Right cardiac atrium (tissue), 5 donors: ENCODE measurements around the gene EMD. TPM values are rescaled to one million over a fixed set of nuclear protein-coding genes. Genes with fewer than 3 reads are reported as not detected.

Source experiments
- ATAC-seq, 2 donors: fragments of 200-7000 bp; cut with Tn5 transposase; one replicate each; pipeline versions ENCODE4 v1.8.0 to v1.9.1; 2020; ENCODE audit warnings: moderate library complexity in 2 of 2, mild to moderate bottlenecking in 1 of 2
- DNase-seq, 3 donors: peaks; one replicate each; pipeline ENCODE4 v3.0.0-alpha.2; 2020
- H3K27ac ChIP-seq: one replicate; pipeline ENCODE4 v1.5.1; 2013; ENCODE audit warnings: mild to moderate bottlenecking, low read length, control low read depth, moderate library complexity
- H3K27me3 ChIP-seq: one replicate; pipeline ENCODE4 v1.6.1; 2013; ENCODE audit not compliant: control insufficient read depth, insufficient read depth
- H3K4me1 ChIP-seq: one replicate; pipeline ENCODE4 v1.6.1; 2013; ENCODE audit warnings: low read length; ENCODE audit not compliant: control insufficient read depth, insufficient read depth
- H3K4me3 ChIP-seq: one replicate; pipeline ENCODE4 v1.5.1; 2013; ENCODE audit warnings: low read length, control low read depth
- H3K9me3 ChIP-seq: one replicate; pipeline ENCODE4 v1.6.1; 2013; ENCODE audit warnings: low read length; ENCODE audit not compliant: control insufficient read depth
- WGBS: extraction: QIAGEN DNeasy Blood & Tissue Kit; methylation state at CpG from one replicate; pipeline ENCODE4 v1.1.7; 2013; 5-methylcytosine and 5-hydroxymethylcytosine counted together
- intact Hi-C, 4 donors: fragments of 100-400 bp; cut with DNase I; formaldehyde crosslinking; loops; one replicate each; pipeline versions ENCODE4 v1.11.0 to v1.14.0; 2022 to 2023
- polyA plus RNA-seq: library from polyadenylated mRNA; stranded (reverse); fragments of 200-250 nt; gene quantifications from one replicate; pipeline ENCODE4 v1.2.3, GENCODE V29; 2013
- total RNA-seq, 4 donors: library from RNA; stranded (reverse); fragmentation: NEBNext Ultra II Directional; extraction: Animal tissue kit (Norgen Biotek cat#: 25700); gene quantifications; one replicate each; pipeline ENCODE4 v1.2.1, GENCODE V29; 2021
- donor health status: healthy with polysubstance abuse.
- donor health status: DM: no; HTN: yes; CAD: no.
- donor health status: DM: no; HTN: no; CAD: no.
- donor health status: DM: no; HTN: yes; CAD: no; lungs with severe emphysema.
- donor health status: DM: yes; HTN: yes; CAD: no.

The EMD gene
- total and polyA plus RNA-seq, 5 donors: 58.5 to 86.1 (median 60.6) TPM

- WGBS: 53% methylated on average over 12 of the region's 12 CpGs
- no peak overlapping the region for H3K4me3 ChIP-seq
- no peak for ATAC-seq
- no peaks in the 10 kb centered on the region for H3K9me3 ChIP-seq
- peak; percentile 15 to 66 (median 65) for DNase-seq
- no peaks in the 10 kb centered on the region for H3K4me1 ChIP-seq
- intact Hi-C loops: no loop called here
- H3K27ac ChIP-seq: no peak overlapping the region
- no peaks in the 10 kb centered on the region for H3K27me3 ChIP-seq
Measured at GRCh38 chrX:154355776-154356140, 23.3 kb upstream of the EMD start.

DNA sequence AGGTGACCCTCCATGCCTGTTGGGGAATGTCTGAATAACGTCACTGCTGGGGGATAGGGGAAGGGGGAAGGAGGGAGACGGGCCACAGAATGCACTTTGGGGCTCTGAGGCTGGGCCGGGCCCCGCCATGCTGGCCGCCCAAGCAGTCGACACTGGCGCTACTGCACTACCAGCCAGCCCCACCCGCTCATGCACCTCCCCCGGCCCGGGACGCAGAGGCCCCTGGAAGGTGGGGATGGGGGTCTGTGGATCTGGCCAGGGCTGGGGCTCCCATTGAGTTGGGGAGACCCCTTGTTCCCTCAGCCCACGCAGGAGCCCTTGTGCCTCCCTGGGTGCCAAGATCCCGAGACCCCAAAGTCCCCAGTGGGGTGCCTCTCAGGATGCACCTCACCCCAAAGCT, 22.5 kb upstream of the EMD start:
- Histone ChIP-seq H3K4me1 (no peaks in the 10 kb centered on the region), H3K27ac (no peak overlapping the region), H3K9me3 (no peaks in the 10 kb centered on the region), H3K4me3 (no peak overlapping the region), H3K27me3 (no peaks in the 10 kb centered on the region)
- peak in 2 of 3 donors; percentile 12 to 58 for DNase-seq
- intact Hi-C loops: no loop called here
- ATAC-seq: no peak
- WGBS: 71% methylated on average over 13 of the region's 13 CpGs

- no peaks in the 10 kb centered on the region for H3K27me3 ChIP-seq
- no peaks in the 10 kb centered on the region for H3K9me3 ChIP-seq
- no peaks in the 10 kb centered on the region for H3K4me1 ChIP-seq
- WGBS: 80% methylated on average over 27 of the region's 27 CpGs
- ATAC-seq (no peak), DNase-seq (peak in 1 of 3 donors; percentile 12)
- intact Hi-C loops: no loop called here
- no peak overlapping the region for H3K4me3 ChIP-seq
- no peak overlapping the region for H3K27ac ChIP-seq
Measured at GRCh38 chrX:154357205-154357604, 21.9 kb upstream of the EMD start.

- H3K4me3 ChIP-seq: no peak overlapping the region
- ATAC-seq (no peak), DNase-seq (peak in 1 of 3 donors; percentile 14)
- no peak overlapping the region for H3K27ac ChIP-seq
- H3K4me1 ChIP-seq: no peaks in the 10 kb centered on the region
- WGBS: 82% methylated on average over 11 of the region's 11 CpGs
- intact Hi-C loops: no loop called here
- H3K9me3 ChIP-seq: no peaks in the 10 kb centered on the region
- no peaks in the 10 kb centered on the region for H3K27me3 ChIP-seq
Measured at GRCh38 chrX:154358011-154358410, 21.1 kb upstream of the EMD start.

- Histone ChIP-seq H3K4me1 (no peaks in the 10 kb centered on the region), H3K27me3 (no peaks in the 10 kb centered on the region), H3K4me3 (no peak overlapping the region), H3K27ac (no peak overlapping the region), H3K9me3 (no peaks in the 10 kb centered on the region)
- DNase-seq (peak in 1 of 3 donors; percentile 20), ATAC-seq (no peak)
- 75% methylated on average over 6 of the region's 6 CpGs for WGBS
- intact Hi-C loops: no loop called here
Measured at GRCh38 chrX:154358829-154359228, 20.3 kb upstream of the EMD start.

GRCh38 chrX:154359362-154360154, 19.5 kb upstream of the EMD start:
- no peaks in the 10 kb centered on the region for H3K9me3 ChIP-seq
- H3K4me1 ChIP-seq: no peaks in the 10 kb centered on the region
- WGBS: 79% methylated on average over 41 of the region's 41 CpGs
- intact Hi-C loops: no loop called here
- ATAC-seq (no peak), DNase-seq (peak in 1 of 3 donors; percentile 44)
- H3K27me3 ChIP-seq: no peaks in the 10 kb centered on the region
- H3K27ac ChIP-seq: no peak overlapping the region
- no peak overlapping the region for H3K4me3 ChIP-seq

- peak in 2 of 3 donors; percentile 42 to 64 for DNase-seq
- Histone ChIP-seq H3K27me3 (no peaks in the 10 kb centered on the region), H3K4me3 (no peak overlapping the region), H3K4me1 (no peaks in the 10 kb centered on the region), H3K27ac (peak overlapping the region; percentile 13), H3K9me3 (no peaks in the 10 kb centered on the region)
- intact Hi-C loops: no loop called here
- WGBS: 72% methylated on average over 34 of the region's 34 CpGs
- ATAC-seq: no peak
Measured at GRCh38 chrX:154360155-154360713, 18.9 kb upstream of the EMD start.

GRCh38 chrX:154362085-154362742, 16.9 kb upstream of the EMD start:
- H3K27me3 ChIP-seq: no peaks in the 10 kb centered on the region
- no peak overlapping the region for H3K4me3 ChIP-seq
- no peak overlapping the region for H3K27ac ChIP-seq
- H3K4me1 ChIP-seq: peaks cover 2% of the 10 kb centered on the region
- WGBS: 82% methylated on average over 30 of the region's 30 CpGs
- ATAC-seq (no peak), DNase-seq (no peak)
- H3K9me3 ChIP-seq: no peaks in the 10 kb centered on the region
- intact Hi-C loops: no loop called here

DNA sequence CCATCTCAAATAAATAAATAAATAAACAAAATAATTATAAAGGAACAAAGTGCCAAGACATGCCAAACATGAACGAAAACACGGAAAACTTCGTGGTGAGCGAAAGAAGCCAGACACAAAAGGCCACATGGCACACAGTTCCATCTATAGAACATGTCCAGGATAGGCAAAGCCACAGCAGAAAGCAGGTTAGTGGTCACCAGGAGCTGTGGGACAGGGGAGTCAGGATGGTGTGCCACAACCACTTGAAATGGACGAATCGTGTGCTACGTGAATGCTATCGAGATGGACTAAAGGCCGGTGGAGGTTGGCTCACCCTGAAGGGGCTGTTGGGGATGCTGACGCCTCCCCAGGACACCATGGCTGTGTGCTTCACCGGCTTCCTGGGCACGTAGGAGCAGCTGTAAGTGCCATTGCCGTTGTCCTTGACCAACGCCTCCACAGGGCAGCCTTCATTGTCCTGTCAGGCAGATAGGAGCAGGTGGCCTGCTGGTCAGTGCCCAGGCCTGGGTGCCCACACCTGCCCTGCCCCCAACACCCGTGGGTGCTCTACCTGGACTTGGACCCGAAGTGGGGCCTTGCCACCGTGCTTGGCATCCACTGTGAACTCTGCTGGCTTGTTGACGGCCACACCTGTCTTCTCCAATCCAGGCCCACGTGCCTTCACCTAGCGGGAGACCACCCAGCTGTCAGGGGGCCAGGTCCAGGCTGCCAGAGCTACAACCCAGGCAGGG, 15.2 kb upstream of the EMD start:
- no peak overlapping the region for H3K27ac ChIP-seq
- H3K9me3 ChIP-seq: no peaks in the 10 kb centered on the region
- no peak overlapping the region for H3K4me3 ChIP-seq
- peaks cover 8% of the 10 kb centered on the region for H3K4me1 ChIP-seq
- intact Hi-C loops: no loop called here
- no peak for ATAC-seq
- no peaks in the 10 kb centered on the region for H3K27me3 ChIP-seq
- DNase-seq: no peak
- WGBS: 70% methylated on average over 20 of the region's 20 CpGs

GRCh38 chrX:154365052-154365600, 14.0 kb upstream of the EMD start:
- intact Hi-C loops: no loop called here
- H3K27me3 ChIP-seq: no peaks in the 10 kb centered on the region
- H3K27ac ChIP-seq: peak overlapping the region; percentile 30
- no peak overlapping the region for H3K4me3 ChIP-seq
- DNase-seq: no peak
- WGBS: 60% methylated on average over 20 of the region's 20 CpGs
- peaks cover 8% of the 10 kb centered on the region for H3K4me1 ChIP-seq
- ATAC-seq: no peak
- H3K9me3 ChIP-seq: no peaks in the 10 kb centered on the region
